Skeletal muscle cell (primary cell): ENCODE results near the gene QRICH1.
A peak's percentile ranks its signal among the peaks of the same experiment; 100 is the strongest.

ENCODE experiments used
- DNase-seq: peaks from one replicate; pipeline ENCODE4 v3.0.0-alpha.2; 2010; ENCODE audit warnings: low read depth
- H3K4me3 ChIP-seq: 2 replicates; pipeline ENCODE4 v1.5.1; 2011; ENCODE audit warnings: low read depth, mild to moderate bottlenecking, control low read depth, low read length, moderate library complexity

Gene QRICH1

GRCh38 chr3:49093853-49094767 lies at the start of gene QRICH1:
TSS of gene QRICH1 (minus strand) at chr3:49094071. CDS start at chr3:49077017, 17,054 bp downstream.
- peak; percentile 94 for DNase-seq

GRCh38 chr3:49140080-49140479 lies 46.2 kb upstream of the QRICH1 start:
- no peak for DNase-seq
- no peak overlapping the region for H3K4me3 ChIP-seq

More at GRCh38 chr3:49093853-49094767, at the start of gene QRICH1:
- H3K4me3 ChIP-seq = peak within 1 kb of the TSS; percentile 79

GRCh38 chr3:49135499-49135898 lies 41.6 kb upstream of the QRICH1 start:
- no peak overlapping the region for H3K4me3 ChIP-seq
- no peak for DNase-seq

GRCh38 chr3:49134471-49135265 lies 40.8 kb upstream of the QRICH1 start:
- DNase-seq = no peak
- no peak overlapping the region for H3K4me3 ChIP-seq

GRCh38 chr3:49133226-49133951 lies 39.5 kb upstream of the QRICH1 start:
- H3K4me3 ChIP-seq = peak overlapping the region; percentile 81

GRCh38 chr3:49132437-49133225 lies 38.8 kb upstream of the QRICH1 start, which contains the start of gene LAMB2:
TSS of gene LAMB2 (minus strand) at chr3:49133050. CDS start at chr3:49132867, 183 bp downstream.
- DNase-seq = peak; percentile 52
- peak within 1 kb of the TSS; percentile 81 for H3K4me3 ChIP-seq

More at GRCh38 chr3:49133226-49133951, 39.5 kb upstream of the QRICH1 start:
- peak; percentile 64 for DNase-seq

- peak overlapping the region; percentile 81 for H3K4me3 ChIP-seq
- no peak for DNase-seq
Observed at GRCh38 chr3:49132073-49132436, 38.2 kb upstream of the QRICH1 start.

- DNase-seq = no peak
Observed at GRCh38 chr3:49131576-49131975, 37.7 kb upstream of the QRICH1 start.

GRCh38 chr3:49131040-49131439 lies 37.2 kb upstream of the QRICH1 start:
- H3K4me3 ChIP-seq = no peak overlapping the region
- DNase-seq = no peak

More at GRCh38 chr3:49131576-49131975, 37.7 kb upstream of the QRICH1 start:
- peak overlapping the region; percentile 81 for H3K4me3 ChIP-seq

- DNase-seq = no peak
- H3K4me3 ChIP-seq = no peak overlapping the region
Observed at GRCh38 chr3:49124991-49125670, 31.3 kb upstream of the QRICH1 start.

GRCh38 chr3:49124203-49124602 lies 30.3 kb upstream of the QRICH1 start:
- no peak for DNase-seq
- no peak overlapping the region for H3K4me3 ChIP-seq

GRCh38 chr3:49123687-49124086 lies 29.8 kb upstream of the QRICH1 start:
- no peak overlapping the region for H3K4me3 ChIP-seq
- no peak for DNase-seq

GRCh38 chr3:49122886-49123545 lies 29.1 kb upstream of the QRICH1 start:
- no peak overlapping the region for H3K4me3 ChIP-seq

GRCh38 chr3:49122451-49122850 lies 28.6 kb upstream of the QRICH1 start:
- no peak overlapping the region for H3K4me3 ChIP-seq
- DNase-seq = no peak

More at GRCh38 chr3:49122886-49123545, 29.1 kb upstream of the QRICH1 start:
- no peak for DNase-seq

GRCh38 chr3:49122022-49122421 lies 28.2 kb upstream of the QRICH1 start:
- no peak overlapping the region for H3K4me3 ChIP-seq
- DNase-seq = no peak

- DNase-seq = no peak
- H3K4me3 ChIP-seq = peak overlapping the region; percentile 80
Observed at GRCh38 chr3:49121132-49121736, 27.4 kb upstream of the QRICH1 start.

- peak within 1 kb of the TSS; percentile 80 for H3K4me3 ChIP-seq
- peak; percentile 62 for DNase-seq
Observed at GRCh38 chr3:49120438-49121131, 26.7 kb upstream of the QRICH1 start, which contains the start of gene USP19. TSS of gene USP19 (minus strand) at chr3:49120823. CDS start at chr3:49119145, 1,678 bp downstream.
